Liver (tissue), 9 donors: ENCODE data around the gene MVB12A. TPM values are rescaled to one million over a fixed set of nuclear protein-coding genes. Genes with fewer than 3 reads are reported as not detected.

Experiments
- DNase-seq: peaks from one replicate; pipeline ENCODE4 v3.0.0-alpha.2; 2017; ENCODE audit warnings: low spot score
- H3K27ac ChIP-seq, 2 donors: one replicate each; pipeline ENCODE4 v1.7.0; 2013; ENCODE audit warnings: inconsistent platforms in 2 of 2, low read length in 2 of 2, control low read depth in 1 of 2, low read depth in 1 of 2, mild to moderate bottlenecking in 1 of 2
- H3K27me3 ChIP-seq, 4 donors: one replicate each; pipeline versions ENCODE4 v1.6.1 to v1.7.0; 2013; ENCODE audit warnings: low read length in 3 of 4, inconsistent platforms in 1 of 4, mild to moderate bottlenecking in 1 of 4, moderate library complexity in 1 of 4; ENCODE audit not compliant: control insufficient read depth in 4 of 4, insufficient read depth in 4 of 4
- H3K36me3 ChIP-seq, 4 donors: one replicate each; pipeline versions ENCODE4 v1.6.1 to v1.7.0; 2013; ENCODE audit warnings: low read length in 3 of 4, mild to moderate bottlenecking in 3 of 4, low read depth in 1 of 4, moderate library complexity in 1 of 4; ENCODE audit not compliant: control insufficient read depth in 4 of 4, insufficient read depth in 3 of 4
- H3K4me1 ChIP-seq, 4 donors: one replicate each; pipeline versions ENCODE4 v1.6.1 to v1.7.0; 2013; ENCODE audit warnings: low read length in 3 of 4, mild to moderate bottlenecking in 3 of 4, moderate library complexity in 1 of 4; ENCODE audit not compliant: control insufficient read depth in 4 of 4, insufficient read depth in 4 of 4
- H3K4me3 ChIP-seq, 3 donors: one replicate each; pipeline versions ENCODE4 v1.6.1 to v1.7.0; 2013; ENCODE audit warnings: low read length in 3 of 3, control low read depth in 1 of 3, low read depth in 1 of 3, mild to moderate bottlenecking in 1 of 3
- H3K9ac ChIP-seq, 2 donors: one replicate each; pipeline ENCODE4 v1.7.0; 2013; ENCODE audit warnings: low read length in 2 of 2, mild to moderate bottlenecking in 2 of 2, moderate library complexity in 2 of 2, control low read depth in 1 of 2, low read depth in 1 of 2
- H3K9me3 ChIP-seq, 4 donors: one replicate each; pipeline versions ENCODE4 v1.6.1 to v1.7.0; 2013; ENCODE audit warnings: low read length in 3 of 4; ENCODE audit not compliant: control insufficient read depth in 4 of 4
- CTCF ChIP-seq: fragments of 150-350 bp; IDR thresholded peaks from 2 replicates; pipeline ENCODE4 v1.5.1; 2017; ENCODE audit warnings: improper control_type of control experiment, low read depth, low read length; ENCODE audit not compliant: missing input control
- FOXA1 ChIP-seq: IDR thresholded peaks from 2 replicates; pipeline ENCODE4 v1.6.1; 2016; ENCODE audit warnings: antibody characterized with exemption
- FOXA2 ChIP-seq: IDR thresholded peaks from 2 replicates; pipeline ENCODE4 v1.6.1; 2016; ENCODE audit warnings: antibody characterized with exemption
- HNF4A ChIP-seq, 2 donors: conservative IDR thresholded peaks; 2 replicates each; pipeline ENCODE4 v1.6.1; 2016; ENCODE audit warnings: antibody characterized with exemption in 2 of 2, mild to moderate bottlenecking in 2 of 2
- MAX ChIP-seq: IDR thresholded peaks from 2 replicates; pipeline ENCODE4 v1.6.1; 2016; ENCODE audit warnings: antibody characterized with exemption
- RAD21 ChIP-seq, 2 donors: IDR thresholded peaks; 2 replicates each; pipeline ENCODE4 v1.6.1; 2016; ENCODE audit warnings: antibody characterized with exemption in 2 of 2, mild to moderate bottlenecking in 2 of 2
- REST ChIP-seq: IDR thresholded peaks from 2 replicates; pipeline ENCODE4 v1.6.1; 2016; ENCODE audit warnings: antibody characterized with exemption, mild to moderate bottlenecking
- WGBS: extraction: QIAGEN DNeasy Blood & Tissue Kit; methylation state at CpG from one replicate; pipeline ENCODE4 v1.1.7; 2013; 5-methylcytosine and 5-hydroxymethylcytosine counted together
- polyA plus RNA-seq, 2 donors: library from polyadenylated mRNA; stranded (reverse) in 1 of 2; unstranded in 1 of 2; fragments of 200-250 nt in 1 of 2; fragments of >200 nt in 1 of 2; fragmentation: Nextera tagmentation in 1 of 2; extraction: Ambion mirVana in 1 of 2; gene quantifications; one replicate each; pipeline versions ENCODE4 v1.2.1 to v1.2.3, GENCODE V29; 2013 to 2015
- total RNA-seq, 2 donors: library from RNA; depleted of rRNA; stranded (reverse); fragments of >200 nt; gene quantifications; one replicate each; pipeline ENCODE4 v1.2.3, GENCODE V29; 2014
- TF ChIP-seq, protein P1 (sequence below): IDR thresholded peaks from 2 replicates; pipeline ENCODE4 v1.6.1; 2016; ENCODE audit warnings: antibody characterized with exemption
- donor health status: healthy.
- donor health status: healthy.
- donor health status: healthy.
- donor health status: healthy.
- donor health status: healthy.

Gene MVB12A
- total and polyA plus RNA-seq, 4 donors: 9.8 to 22.8 (median 15.8) TPM

- TF ChIP-seq FOXA2 (no peak), HNF4A (conservative IDR thresholded peaks at IDR 0.05) (no peak), REST (no peak)
- Histone ChIP-seq H3K9me3 (no peaks in the 10 kb centered on the region), H3K36me3 (no peaks in the 10 kb centered on the region), H3K27me3 (peaks cover 0 to 2% (median 0%) of the 10 kb centered on the region in 4 donors), H3K9ac (no peak overlapping the region), H3K4me3 (peak overlapping the region in 1 of 3 donors; percentile 47), H3K4me1 (peaks cover 0 to 10% (median 0%) of the 10 kb centered on the region in 4 donors), H3K27ac (no peak overlapping the region)
- WGBS: 35% methylated on average over 5 of the region's 5 CpGs
- no peak for DNase-seq
Measured at GRCh38 chr19:17447704-17448130, 27.9 kb downstream of the MVB12A start.

DNA sequence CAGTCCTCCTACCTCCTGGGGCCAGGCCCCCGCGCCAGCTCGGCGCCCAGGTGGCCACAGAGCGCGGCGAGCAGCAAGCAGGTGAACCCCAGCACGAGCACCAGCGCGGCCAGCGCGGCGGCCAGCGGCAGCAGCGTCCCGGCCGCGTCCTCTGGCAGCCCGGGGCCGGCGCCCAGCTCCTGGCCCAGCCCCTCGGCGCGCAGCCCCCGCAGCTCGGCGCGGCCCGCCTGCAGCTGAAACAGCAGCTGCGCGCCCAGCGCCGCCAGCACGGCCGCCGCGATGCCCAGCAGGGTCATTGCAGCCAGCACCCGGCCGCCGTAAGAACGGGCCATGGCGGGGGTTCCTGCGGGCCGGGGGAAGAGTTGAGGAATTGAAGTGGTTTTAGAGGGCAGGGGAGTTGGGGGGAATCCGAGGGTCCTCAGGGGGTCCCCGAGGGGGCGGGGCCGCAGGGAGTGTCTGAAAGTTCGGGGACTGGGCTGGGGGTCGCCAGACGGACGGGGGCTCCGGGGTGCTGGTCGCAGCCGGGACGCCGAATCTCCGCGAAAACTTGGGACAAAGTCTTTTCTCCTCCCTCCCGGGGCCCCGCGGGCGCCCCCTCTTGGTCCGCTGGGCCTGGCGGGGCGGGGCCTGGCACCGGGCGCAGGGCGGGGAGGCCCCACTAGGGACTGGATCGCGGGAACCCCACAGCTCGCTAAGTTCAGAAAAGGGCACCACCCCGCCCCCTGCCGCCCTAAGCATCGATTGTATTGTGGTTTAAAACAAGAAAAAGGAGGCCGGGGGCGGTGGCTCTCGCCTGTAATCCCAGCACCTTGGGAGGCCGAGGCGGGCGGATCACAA lies 28.5 kb downstream of the MVB12A start, which contains the start of gene TMEM221:
Gene TMEM221, minus strand, starts transcription at position 538 of the 837 bp plus-strand sequence. Its CDS starts 206 bp downstream, at position 332.
- H3K27ac ChIP-seq: no peak within 1 kb of the TSS
- H3K27me3 ChIP-seq: peaks cover 0 to 2% (median 0%) of the 10 kb centered on the region in 4 donors
- no peak within 1 kb of the TSS for H3K9ac ChIP-seq
- peak within 1 kb of the TSS in 2 of 3 donors; percentile 7 to 47 for H3K4me3 ChIP-seq
- H3K4me1 ChIP-seq: peaks cover 0 to 10% (median 1%) of the 10 kb centered on the region in 4 donors
- no peaks in the 10 kb centered on the region for H3K9me3 ChIP-seq
- H3K36me3 ChIP-seq: no peaks in the 10 kb centered on the region
- DNase-seq: peak; percentile 42
- WGBS: 2% methylated on average over 81 of the region's 81 CpGs
- TF ChIP-seq FOXA2 (no peak), RAD21 (IDR thresholded peaks at IDR 0.05) (peak in 1 of 2 donors; percentile 28), CTCF (peak; percentile 15)
- TF ChIP-seq, protein P1, sequence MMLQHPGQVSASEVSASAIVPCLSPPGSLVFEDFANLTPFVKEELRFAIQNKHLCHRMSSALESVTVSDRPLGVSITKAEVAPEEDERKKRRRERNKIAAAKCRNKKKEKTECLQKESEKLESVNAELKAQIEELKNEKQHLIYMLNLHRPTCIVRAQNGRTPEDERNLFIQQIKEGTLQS: no peak

DNA sequence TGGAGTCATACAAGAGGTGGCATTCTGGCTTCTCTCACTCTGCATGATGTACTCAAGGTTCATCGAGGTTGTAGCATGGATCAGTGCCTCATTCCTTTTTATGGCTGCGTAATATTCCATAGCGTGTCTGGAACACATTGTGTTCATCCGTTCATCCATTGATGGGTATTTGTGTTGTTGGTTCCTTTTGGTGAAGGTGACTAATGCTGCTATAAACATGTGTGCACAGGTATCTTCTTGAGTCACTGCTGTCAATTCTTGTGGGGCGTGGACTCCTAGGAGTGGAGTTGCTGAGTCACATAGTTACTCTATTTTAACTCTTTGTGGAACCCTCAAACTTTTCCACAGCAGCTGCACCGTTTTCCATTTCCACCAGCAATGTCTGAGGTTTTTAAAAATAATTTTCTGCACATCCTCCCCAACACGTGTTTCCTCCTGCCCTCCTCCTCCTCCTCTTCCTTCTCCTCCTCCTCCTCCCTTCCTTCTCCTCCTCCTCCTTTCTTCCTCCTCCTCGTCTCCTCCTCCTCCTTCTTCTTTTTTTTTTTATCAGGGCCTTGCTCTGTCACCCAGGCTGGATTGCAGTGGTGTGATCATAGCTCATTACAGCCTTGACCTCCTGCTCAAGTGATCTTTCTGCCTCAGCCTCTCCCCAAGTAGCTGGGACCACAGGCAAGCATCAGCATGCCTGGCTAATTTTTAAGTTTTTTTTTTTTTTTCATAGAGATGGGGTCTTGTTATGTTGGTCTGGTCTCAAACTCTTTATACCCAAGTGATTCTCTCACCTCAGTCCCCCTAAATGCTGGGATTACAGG lies 30.6 kb downstream of the MVB12A start:
- H3K9me3 ChIP-seq: no peaks in the 10 kb centered on the region
- 55% methylated on average over 8 of the region's 8 CpGs for WGBS
- no peak overlapping the region for H3K9ac ChIP-seq
- H3K27me3 ChIP-seq: peaks cover 0 to 2% (median under 1%) of the 10 kb centered on the region in 4 donors
- no peak overlapping the region for H3K4me3 ChIP-seq
- H3K36me3 ChIP-seq: no peaks in the 10 kb centered on the region
- TF ChIP-seq FOXA1 (no peak), MAX (no peak)
- TF ChIP-seq, protein P1: no peak
- no peak overlapping the region for H3K27ac ChIP-seq
- H3K4me1 ChIP-seq: peaks cover 0 to 10% (median 3%) of the 10 kb centered on the region in 4 donors
- no peak for DNase-seq
